IPS-18c (cell line): Measurements from ENCODE around the gene PSORS1C1.

Source experiments
- H3K4me3 ChIP-seq: 2 replicates; pipeline ENCODE4 v1.7.0; 2013; ENCODE audit warnings: low read depth, mild to moderate bottlenecking, low read length, moderate library complexity; ENCODE audit not compliant: insufficient read depth
- H3K9me3 ChIP-seq: one replicate; pipeline ENCODE4 v1.6.1; 2013; ENCODE audit warnings: mild to moderate bottlenecking, low read length, moderate library complexity; ENCODE audit not compliant: control insufficient read depth, insufficient read depth

Gene PSORS1C1

GRCh38 chr6:31091680-31092079 is 22.9 kb upstream of the PSORS1C1 start:
- no peaks in the 10 kb centered on the region for H3K9me3 ChIP-seq
- no peak overlapping the region for H3K4me3 ChIP-seq

- Histone ChIP-seq H3K4me3 (no peak overlapping the region), H3K9me3 (no peaks in the 10 kb centered on the region)
Observed at GRCh38 chr6:31092238-31092637, 22.4 kb upstream of the PSORS1C1 start.

GRCh38 chr6:31092769-31093505 is 21.7 kb upstream of the PSORS1C1 start:
- no peak overlapping the region for H3K4me3 ChIP-seq
- H3K9me3 ChIP-seq: no peaks in the 10 kb centered on the region

GRCh38 chr6:31094389-31094881 is 20.2 kb upstream of the PSORS1C1 start:
- no peaks in the 10 kb centered on the region for H3K9me3 ChIP-seq
- H3K4me3 ChIP-seq: no peak overlapping the region

GRCh38 chr6:31096215-31096614 is 18.4 kb upstream of the PSORS1C1 start:
- Histone ChIP-seq H3K9me3 (no peaks in the 10 kb centered on the region), H3K4me3 (no peak overlapping the region)

- H3K4me3 ChIP-seq: no peak overlapping the region
- H3K9me3 ChIP-seq: no peaks in the 10 kb centered on the region
Observed at GRCh38 chr6:31096656-31097055, 17.9 kb upstream of the PSORS1C1 start.

GRCh38 chr6:31098449-31098938 is 16.1 kb upstream of the PSORS1C1 start:
- no peaks in the 10 kb centered on the region for H3K9me3 ChIP-seq
- no peak overlapping the region for H3K4me3 ChIP-seq

GRCh38 chr6:31103136-31103535 is 11.5 kb upstream of the PSORS1C1 start:
- no peak overlapping the region for H3K4me3 ChIP-seq

GRCh38 chr6:31107052-31107451 is 7.5 kb upstream of the PSORS1C1 start:
- Histone ChIP-seq H3K4me3 (no peak overlapping the region), H3K9me3 (peaks cover 4% of the 10 kb centered on the region)

More at GRCh38 chr6:31103136-31103535, 11.5 kb upstream of the PSORS1C1 start:
- H3K9me3 ChIP-seq: no peaks in the 10 kb centered on the region

- Histone ChIP-seq H3K4me3 (no peak overlapping the region), H3K9me3 (peaks cover 4% of the 10 kb centered on the region)
Observed at GRCh38 chr6:31110825-31111582, 3.6 kb upstream of the PSORS1C1 start.

GRCh38 chr6:31111712-31112111 is 2.9 kb upstream of the PSORS1C1 start:
- peaks cover 4% of the 10 kb centered on the region for H3K9me3 ChIP-seq
- H3K4me3 ChIP-seq: no peak overlapping the region

- H3K9me3 ChIP-seq: peaks cover 4% of the 10 kb centered on the region
Observed at GRCh38 chr6:31112478-31112877, 2.1 kb upstream of the PSORS1C1 start, which contains the start of gene C6orf15. TSS of gene C6orf15 (minus strand) at chr6:31112575. CDS start at chr6:31112555, 20 bp downstream.

GRCh38 chr6:31113861-31114540 is 599 bp upstream of the PSORS1C1 start:
- H3K4me3 ChIP-seq: no peak overlapping the region
- H3K9me3 ChIP-seq: peaks cover 4% of the 10 kb centered on the region

More at GRCh38 chr6:31112478-31112877, 2.1 kb upstream of the PSORS1C1 start, which contains the start of gene C6orf15:
- H3K4me3 ChIP-seq: no peak within 1 kb of the TSS

GRCh38 chr6:31114970-31115849 is 610 bp downstream of the PSORS1C1 start:
- peaks cover 2% of the 10 kb centered on the region for H3K9me3 ChIP-seq
- peak overlapping the region; percentile 17; the same call in 1 of the 2 replicates for H3K4me3 ChIP-seq

- no peak overlapping the region for H3K4me3 ChIP-seq
- H3K9me3 ChIP-seq: no peaks in the 10 kb centered on the region
Observed at GRCh38 chr6:31115941-31116560, 1.5 kb downstream of the PSORS1C1 start.
